Cardiac muscle cell (in vitro differentiated cells and primary cell): Measurements from ENCODE around the gene KCNMA1. TPM values are rescaled to one million over a fixed set of nuclear protein-coding genes. Genes with fewer than 3 reads are reported as not detected.

Experiments used
- DNase-seq, 2 donors: peaks; one replicate each; pipeline versions ENCODE4 v3.0.0 to v3.0.0-alpha.2; 2010 to 2017; ENCODE audit warnings: low read depth in 1 of 2, low spot score in 1 of 2
- H3K27ac ChIP-seq: fragments of 200-600 bp; sonication (generic); 2 replicates; pipeline ENCODE4 v1.5.1; 2016
- H3K27me3 ChIP-seq: fragments of 200-600 bp; sonication (generic); 2 replicates; pipeline ENCODE4 v1.6.0; 2016; ENCODE audit warnings: control low read depth
- H3K36me3 ChIP-seq: fragments of 200-600 bp; sonication (generic); 2 replicates; pipeline ENCODE4 v1.5.1; 2016; ENCODE audit warnings: control low read depth
- H3K4me1 ChIP-seq: fragments of 200-600 bp; sonication (generic); 2 replicates; pipeline ENCODE4 v1.8.1; 2017; ENCODE audit warnings: low read depth, mild to moderate bottlenecking, mixed run types
- H3K4me3 ChIP-seq: fragments of 200-600 bp; sonication (generic); 2 replicates; pipeline ENCODE4 v1.5.1; 2016; ENCODE audit warnings: mild to moderate bottlenecking
- H3K9me3 ChIP-seq: fragments of 200-600 bp; sonication (generic); 2 replicates; pipeline ENCODE4 v1.5.1; 2017; ENCODE audit warnings: low read depth, mild to moderate bottlenecking, control low read depth
- CTCF ChIP-seq: IDR thresholded peaks from 2 replicates; pipeline ENCODE4 v1.5.1; 2012; ENCODE audit warnings: low read depth, mild to moderate bottlenecking, low read length
- polyA plus RNA-seq: library from polyadenylated mRNA; unstranded; fragments of >200 nt; fragmentation: Nextera tagmentation; extraction: Ambion mirVana; gene quantifications from 2 replicates; pipeline ENCODE4 v1.2.1, GENCODE V29; 2016
- total RNA-seq: library from RNA; depleted of rRNA; stranded (reverse); fragments of >200 nt; gene quantifications from 2 replicates; pipeline ENCODE4 v1.2.3, GENCODE V29; 2016

The KCNMA1 gene
- total and polyA plus RNA-seq, 2 experiments from 2014 or later = 1.8 to 1.9 TPM

DNA sequence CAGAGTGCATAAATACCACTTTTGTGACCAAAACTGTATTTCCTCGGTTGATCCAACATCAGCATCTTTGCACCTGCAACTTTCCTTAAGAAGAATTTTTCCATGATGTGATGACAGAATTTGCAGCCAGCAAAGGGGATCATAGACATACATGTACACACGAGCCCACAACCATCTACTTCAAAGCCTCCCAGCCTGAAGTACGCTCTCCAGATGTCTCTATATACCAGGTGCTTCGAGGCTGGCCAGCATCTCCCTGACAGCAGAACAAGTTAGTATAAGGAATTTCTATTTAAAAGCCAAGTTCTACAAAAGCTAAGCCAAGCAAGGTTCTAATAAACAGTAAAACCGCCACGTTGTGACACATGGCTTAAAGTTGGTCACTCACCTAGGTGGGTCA lies 328.5 kb downstream of the KCNMA1 start:
- H3K36me3 ChIP-seq = no peaks in the 10 kb centered on the region
- no peak for TF ChIP-seq CTCF
- no peak for DNase-seq
- peaks cover 4% of the 10 kb centered on the region for H3K27me3 ChIP-seq
- no peak overlapping the region for H3K27ac ChIP-seq
- H3K4me1 ChIP-seq = no peaks in the 10 kb centered on the region
- H3K4me3 ChIP-seq = no peak overlapping the region
- H3K9me3 ChIP-seq = no peaks in the 10 kb centered on the region

DNA sequence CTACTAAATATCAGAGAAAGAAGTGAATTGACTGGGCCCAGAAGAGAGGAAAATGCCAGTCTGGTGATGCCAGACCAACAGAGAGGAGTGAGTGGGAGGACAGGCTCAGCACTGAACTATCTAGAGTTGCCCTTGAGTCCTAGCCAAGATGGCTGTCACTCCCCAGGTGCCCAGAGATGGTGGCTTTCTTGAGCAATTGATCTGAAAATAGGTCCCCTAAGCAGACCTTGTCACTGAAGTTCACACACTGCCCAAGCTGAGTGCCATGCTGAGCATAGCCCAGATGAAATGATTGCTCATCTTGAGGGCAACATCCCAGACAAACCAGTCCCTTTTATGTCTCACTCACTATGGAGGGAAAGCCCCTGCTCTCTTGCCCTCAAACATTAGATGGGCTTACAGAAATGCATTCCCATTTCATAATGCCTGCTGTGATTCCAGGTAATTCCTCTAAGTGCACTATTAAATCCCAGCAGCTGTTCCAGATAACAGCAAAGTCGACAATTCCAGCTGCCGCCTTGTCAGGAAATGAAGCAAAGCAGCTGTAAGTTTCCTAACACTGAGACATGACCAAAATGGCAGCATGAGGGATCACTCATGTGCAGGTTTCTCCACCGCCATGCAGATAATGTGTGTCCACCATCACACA lies 329.4 kb downstream of the KCNMA1 start:
- Histone ChIP-seq H3K9me3 (no peaks in the 10 kb centered on the region), H3K27ac (no peak overlapping the region), H3K27me3 (peaks cover 4% of the 10 kb centered on the region), H3K4me3 (no peak overlapping the region), H3K36me3 (no peaks in the 10 kb centered on the region), H3K4me1 (no peaks in the 10 kb centered on the region)
- TF ChIP-seq CTCF = no peak
- DNase-seq = no peak

GRCh38 chr10:77306666-77307065 lies 330.9 kb downstream of the KCNMA1 start:
- H3K36me3 ChIP-seq = no peaks in the 10 kb centered on the region
- H3K27me3 ChIP-seq = peaks cover 4% of the 10 kb centered on the region
- no peak for TF ChIP-seq CTCF
- DNase-seq = no peak
- H3K9me3 ChIP-seq = no peaks in the 10 kb centered on the region
- no peaks in the 10 kb centered on the region for H3K4me1 ChIP-seq
- no peak overlapping the region for H3K27ac ChIP-seq
- no peak overlapping the region for H3K4me3 ChIP-seq

DNA sequence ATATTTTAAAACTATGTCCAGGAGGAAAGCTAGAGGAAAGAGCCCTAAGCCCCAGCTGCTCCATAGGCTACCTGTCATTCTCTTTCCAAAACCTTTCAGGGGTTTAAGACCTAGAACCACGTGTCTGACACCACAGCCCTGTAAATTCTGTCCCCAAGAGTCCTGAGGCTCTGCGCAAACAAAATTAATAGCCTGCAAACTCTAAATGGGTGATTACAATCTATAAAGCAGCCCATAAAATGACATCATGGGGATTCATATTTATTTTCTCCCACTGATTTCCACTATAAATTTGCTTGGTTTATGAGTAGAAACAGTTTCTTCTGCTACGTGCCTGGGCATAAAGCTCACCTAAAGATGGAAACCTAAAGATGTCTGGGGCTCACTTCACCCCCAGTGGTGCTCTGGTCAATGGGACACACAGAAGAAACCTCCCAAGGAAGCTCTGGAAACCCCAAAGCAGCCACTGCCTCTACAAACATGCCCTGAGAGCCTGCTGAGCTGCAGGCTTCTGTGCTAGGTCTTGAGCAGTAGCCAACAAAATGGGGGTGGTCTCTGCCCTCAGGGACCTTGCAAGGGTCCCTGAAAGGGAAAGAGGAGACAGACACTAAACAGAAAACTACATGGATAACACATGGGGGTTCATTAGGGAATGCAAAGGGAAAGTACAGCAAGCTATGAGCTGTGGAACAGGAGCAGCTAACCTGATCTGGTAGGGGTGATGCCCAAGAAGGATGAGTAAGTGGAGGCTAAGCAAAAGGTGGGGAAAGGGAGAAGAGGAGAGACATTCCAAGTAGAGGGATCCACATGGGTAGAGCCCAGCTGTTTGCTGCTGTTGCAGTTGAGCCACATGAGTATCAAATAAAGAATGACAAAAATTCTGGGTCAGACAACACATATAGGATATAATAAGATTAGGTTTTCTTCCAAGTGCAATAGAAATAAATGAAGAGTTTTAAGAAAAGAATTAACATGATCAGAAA lies 331.7 kb downstream of the KCNMA1 start:
- no peak overlapping the region for H3K4me3 ChIP-seq
- no peak overlapping the region for H3K27ac ChIP-seq
- DNase-seq = peak in 1 of 2 donors; percentile 15
- no peaks in the 10 kb centered on the region for H3K36me3 ChIP-seq
- H3K9me3 ChIP-seq = no peaks in the 10 kb centered on the region
- no peaks in the 10 kb centered on the region for H3K4me1 ChIP-seq
- peaks cover 4% of the 10 kb centered on the region for H3K27me3 ChIP-seq
- TF ChIP-seq CTCF = no peak

GRCh38 chr10:77304192-77304591 lies 333.4 kb downstream of the KCNMA1 start:
- no peak for DNase-seq
- TF ChIP-seq CTCF = no peak
- peaks cover 4% of the 10 kb centered on the region for H3K27me3 ChIP-seq
- no peak overlapping the region for H3K27ac ChIP-seq
- H3K9me3 ChIP-seq = no peaks in the 10 kb centered on the region
- H3K4me1 ChIP-seq = no peaks in the 10 kb centered on the region
- no peak overlapping the region for H3K4me3 ChIP-seq
- H3K36me3 ChIP-seq = no peaks in the 10 kb centered on the region
